HepG2 (cell line): ENCODE results near the gene KRTAP3-2.
"Not testable (repeated sequence)": the region's sequence is repeated elsewhere in the genome, so short reads cannot be mapped to it uniquely, and the experiment has no call there.

Experiments
- CTCF ChIP-seq: sonication (generic); formaldehyde crosslinking; IDR thresholded peaks from 2 replicates; pipeline ENCODE4 v1.5.0; 2020; ENCODE audit warnings: mild to moderate bottlenecking, missing genetic modification reagents, moderate library complexity
- ETV6 ChIP-seq: sonication (generic); formaldehyde crosslinking; conservative IDR thresholded peaks from 2 replicates; pipeline ENCODE4 v1.4.0; 2020; ENCODE audit warnings: missing genetic modification reagents
- TCF7 ChIP-seq: sonication (generic); IDR thresholded peaks from 2 replicates; pipeline ENCODE4 v1.6.1; 2016; ENCODE audit warnings: antibody characterized with exemption, low read depth
- TF ChIP-seq, protein P1 (sequence below): IDR thresholded peaks from 2 replicates; pipeline ENCODE4 v1.6.1; 2016
- TF ChIP-seq, protein P2 (sequence below): sonication (generic); formaldehyde crosslinking; conservative IDR thresholded peaks from 2 replicates; pipeline ENCODE4 v1.8.1; 2023; ENCODE audit warnings: missing genetic modification reagents

DNA sequence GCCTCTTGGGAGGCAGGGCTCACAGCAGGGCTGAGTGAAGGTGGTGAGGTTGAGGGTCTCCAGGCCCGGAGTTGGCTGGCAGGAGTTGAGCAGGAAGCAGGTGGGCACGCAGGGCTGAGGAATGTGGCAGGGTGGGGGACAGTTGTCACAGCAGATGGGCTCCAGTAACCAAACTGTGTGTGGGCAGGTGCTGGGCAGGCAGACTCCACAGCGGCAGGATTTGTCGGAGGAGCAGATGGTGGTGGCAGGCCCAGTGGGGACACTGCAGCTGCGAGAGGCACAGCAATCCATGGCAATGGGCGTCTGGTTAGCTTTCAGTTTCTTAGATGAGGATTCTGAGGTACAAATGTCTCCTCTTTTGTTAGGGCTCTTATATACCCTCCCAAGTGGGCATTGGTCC, at the start of gene KRTAP3-2:
- TF ChIP-seq, protein P1, sequence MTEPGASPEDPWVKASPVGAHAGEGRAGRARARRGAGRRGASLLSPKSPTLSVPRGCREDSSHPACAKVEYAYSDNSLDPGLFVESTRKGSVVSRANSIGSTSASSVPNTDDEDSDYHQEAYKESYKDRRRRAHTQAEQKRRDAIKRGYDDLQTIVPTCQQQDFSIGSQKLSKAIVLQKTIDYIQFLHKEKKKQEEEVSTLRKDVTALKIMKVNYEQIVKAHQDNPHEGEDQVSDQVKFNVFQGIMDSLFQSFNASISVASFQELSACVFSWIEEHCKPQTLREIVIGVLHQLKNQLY (CRISPR knock-in tag), result not testable (repeated sequence)
- TF ChIP-seq, protein P2, sequence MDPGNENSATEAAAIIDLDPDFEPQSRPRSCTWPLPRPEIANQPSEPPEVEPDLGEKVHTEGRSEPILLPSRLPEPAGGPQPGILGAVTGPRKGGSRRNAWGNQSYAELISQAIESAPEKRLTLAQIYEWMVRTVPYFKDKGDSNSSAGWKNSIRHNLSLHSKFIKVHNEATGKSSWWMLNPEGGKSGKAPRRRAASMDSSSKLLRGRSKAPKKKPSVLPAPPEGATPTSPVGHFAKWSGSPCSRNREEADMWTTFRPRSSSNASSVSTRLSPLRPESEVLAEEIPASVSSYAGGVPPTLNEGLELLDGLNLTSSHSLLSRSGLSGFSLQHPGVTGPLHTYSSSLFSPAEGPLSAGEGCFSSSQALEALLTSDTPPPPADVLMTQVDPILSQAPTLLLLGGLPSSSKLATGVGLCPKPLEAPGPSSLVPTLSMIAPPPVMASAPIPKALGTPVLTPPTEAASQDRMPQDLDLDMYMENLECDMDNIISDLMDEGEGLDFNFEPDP, result not testable (repeated sequence)
- not testable (repeated sequence) for TF ChIP-seq CTCF; TCF7; ETV6 (CRISPR knock-in tag)
